GM19324 (cell line): ENCODE results near the gene NCR3LG1.
"Not testable (repeated sequence)": the region's sequence is repeated elsewhere in the genome, so short reads cannot be mapped to it uniquely, and the experiment has no call there.

Experiments used
- ATAC-seq: cut with Tn5 transposase; IDR thresholded peaks from one replicate; pipeline ENCODE4 v1.9.1; 2021; ENCODE audit warnings: mild to moderate bottlenecking, moderate library complexity; ENCODE audit not compliant: unreplicated experiment, low FRiP score

The NCR3LG1 gene

DNA sequence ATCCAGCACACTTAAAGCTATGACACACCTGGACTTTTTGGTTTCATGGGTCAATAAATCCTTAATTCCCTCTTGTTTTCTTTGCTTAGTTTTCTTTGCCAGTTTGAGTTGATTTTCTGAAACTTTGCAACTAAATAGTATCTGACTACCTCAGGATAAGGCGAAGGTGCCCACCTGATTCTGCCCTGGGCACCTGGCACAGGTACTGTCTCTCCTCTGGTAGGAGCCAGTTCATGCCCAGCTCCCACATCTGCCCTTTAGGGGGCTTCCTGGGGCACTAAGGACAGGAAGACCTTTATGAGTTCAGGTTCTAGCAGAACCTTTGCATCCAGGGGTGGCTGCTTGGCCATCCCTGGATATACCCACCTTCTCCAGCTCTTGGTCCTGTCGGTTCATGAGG is 56.4 kb downstream of the NCR3LG1 start:
- no peak for ATAC-seq

DNA sequence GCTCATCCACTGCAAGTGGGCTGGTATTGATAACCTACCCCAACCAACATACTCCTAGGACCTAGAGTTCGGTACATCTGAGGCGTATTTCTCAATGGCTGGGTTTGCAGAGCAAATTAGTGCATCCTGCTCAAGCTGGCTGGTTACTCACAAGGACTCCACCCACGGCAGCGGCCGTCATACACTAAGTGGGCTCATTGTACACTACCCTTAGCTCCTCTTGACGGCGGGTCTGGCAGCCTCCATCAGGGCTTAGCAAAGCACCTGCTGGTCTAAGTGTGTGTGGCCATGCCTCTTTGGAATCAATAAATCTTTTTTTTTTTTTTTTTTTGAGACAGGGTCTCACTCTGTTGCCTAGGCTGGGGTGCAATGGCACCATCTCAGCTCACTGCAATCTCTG is 57.0 kb downstream of the NCR3LG1 start:
- no peak for ATAC-seq

DNA sequence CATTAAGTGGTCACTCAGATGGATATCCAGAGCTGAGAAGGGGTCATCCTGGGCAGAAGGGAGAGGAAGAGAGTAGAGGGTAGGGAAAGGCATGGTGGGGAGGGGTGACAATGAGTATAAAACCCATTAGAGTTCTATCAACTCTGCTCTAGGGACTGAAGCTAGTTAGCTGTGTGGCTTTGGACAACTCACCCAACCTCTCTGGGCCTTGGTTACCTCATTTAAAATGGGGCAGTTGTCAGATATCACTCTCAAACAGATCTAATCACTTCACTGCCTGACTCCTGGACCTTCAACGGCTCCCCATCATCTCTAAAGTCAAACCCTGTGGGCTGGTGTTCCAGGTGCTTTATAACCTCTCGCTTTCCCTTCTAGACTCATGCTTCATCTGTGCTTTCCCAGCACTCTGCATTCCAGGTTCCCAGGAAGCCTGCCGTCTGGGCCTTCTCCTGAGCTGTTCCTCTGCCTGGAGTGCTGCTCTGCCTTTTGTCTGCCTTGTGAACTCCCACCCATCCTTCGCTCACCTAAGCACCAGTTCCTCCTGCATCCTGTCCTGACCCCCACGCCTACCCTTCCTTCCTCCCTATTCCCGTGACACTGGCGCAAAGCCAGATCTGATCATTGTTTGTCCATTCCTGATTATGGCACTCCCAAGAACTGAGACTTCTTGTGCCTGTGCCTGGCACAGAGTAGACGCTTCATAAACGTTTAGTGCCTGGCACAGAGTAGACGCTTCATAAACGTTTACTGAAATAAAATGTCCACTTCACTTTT is 59.2 kb downstream of the NCR3LG1 start:
- no peak for ATAC-seq

DNA sequence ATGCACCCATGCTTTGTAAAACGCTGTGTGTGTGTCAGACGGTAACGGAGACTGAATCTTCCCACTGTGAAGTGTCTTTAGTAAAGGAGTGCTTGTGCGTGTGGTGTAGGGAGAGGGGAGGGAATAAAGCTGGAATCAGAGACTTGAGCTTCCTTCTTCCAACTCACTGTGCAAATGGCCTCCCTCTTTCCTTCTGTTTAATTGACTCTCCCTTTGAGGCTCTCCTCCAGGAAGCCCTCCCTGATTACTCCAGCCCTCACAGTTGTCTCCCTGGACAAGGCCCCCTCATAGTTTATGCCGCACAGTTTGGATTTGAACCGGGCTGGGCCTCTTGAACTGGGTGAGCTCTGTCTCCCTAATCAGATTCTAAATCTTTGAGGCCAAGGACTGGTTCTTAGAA is 59.8 kb downstream of the NCR3LG1 start:
- ATAC-seq = no peak

DNA sequence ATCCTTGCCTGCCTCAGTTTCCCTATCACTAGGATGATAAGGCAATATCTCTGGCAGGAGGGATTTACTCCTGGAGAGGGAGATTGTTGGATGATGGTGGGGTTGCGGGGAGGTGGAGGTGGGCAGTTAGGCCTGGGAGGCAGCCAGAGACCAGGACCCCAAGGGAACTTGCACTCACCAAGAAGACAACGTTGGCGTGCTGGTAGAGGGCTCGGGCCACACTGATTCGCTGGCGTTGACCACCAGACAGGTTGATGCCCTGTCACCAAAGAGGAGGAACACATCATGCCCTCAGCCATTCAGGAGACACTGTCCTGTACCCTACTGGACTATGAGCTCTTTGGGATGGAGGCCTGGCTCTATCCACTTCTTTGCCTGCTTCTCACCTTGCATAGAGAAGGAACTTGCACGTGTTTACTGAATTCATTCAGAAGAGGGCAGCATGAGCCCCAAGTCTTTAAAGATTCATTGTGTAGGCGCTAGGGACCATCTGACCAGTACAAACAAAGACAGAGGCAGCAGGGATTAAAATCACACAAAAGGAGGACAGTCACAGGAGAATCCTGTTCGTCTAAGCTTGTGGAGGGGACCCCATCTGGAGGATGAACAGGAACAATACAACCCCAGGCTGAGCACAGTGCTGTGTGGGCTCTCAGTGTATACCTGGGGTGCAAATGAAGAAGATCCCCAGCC is 61.0 kb downstream of the NCR3LG1 start:
- no peak for ATAC-seq

- no peak for ATAC-seq
These were observed 62.1 kb downstream of the NCR3LG1 start for GRCh38 chr11:17413414-17414316.

GRCh38 chr11:17414317-17414737 is 62.7 kb downstream of the NCR3LG1 start:
- ATAC-seq = no peak

DNA sequence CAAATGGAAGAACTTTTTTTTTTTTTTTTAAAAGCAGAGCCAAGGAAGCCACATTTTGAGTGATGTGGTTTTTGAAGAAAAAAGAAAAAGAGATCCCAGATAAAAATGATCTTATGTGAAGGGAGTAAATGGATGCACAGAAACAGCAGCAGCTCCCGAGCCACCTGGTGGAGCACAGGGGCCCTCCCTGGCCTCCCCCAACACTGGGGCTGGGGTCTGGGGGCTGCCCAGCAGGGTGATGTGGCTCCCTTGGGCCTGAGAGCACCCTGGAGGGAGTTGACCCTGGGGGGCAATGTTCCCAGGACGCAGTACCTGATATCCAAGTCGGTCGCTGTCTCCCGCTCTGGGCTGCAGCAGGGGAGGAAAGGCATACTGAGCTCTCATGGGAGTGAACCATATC is 63.4 kb downstream of the NCR3LG1 start:
- no peak for ATAC-seq

- no peak for ATAC-seq
These were observed 64.0 kb downstream of the NCR3LG1 start for GRCh38 chr11:17415523-17416104.

- no peak for ATAC-seq
These were observed 64.9 kb downstream of the NCR3LG1 start for GRCh38 chr11:17416492-17416891.

- no peak for ATAC-seq
These were observed 67.0 kb downstream of the NCR3LG1 start for GRCh38 chr11:17418444-17419081.

DNA sequence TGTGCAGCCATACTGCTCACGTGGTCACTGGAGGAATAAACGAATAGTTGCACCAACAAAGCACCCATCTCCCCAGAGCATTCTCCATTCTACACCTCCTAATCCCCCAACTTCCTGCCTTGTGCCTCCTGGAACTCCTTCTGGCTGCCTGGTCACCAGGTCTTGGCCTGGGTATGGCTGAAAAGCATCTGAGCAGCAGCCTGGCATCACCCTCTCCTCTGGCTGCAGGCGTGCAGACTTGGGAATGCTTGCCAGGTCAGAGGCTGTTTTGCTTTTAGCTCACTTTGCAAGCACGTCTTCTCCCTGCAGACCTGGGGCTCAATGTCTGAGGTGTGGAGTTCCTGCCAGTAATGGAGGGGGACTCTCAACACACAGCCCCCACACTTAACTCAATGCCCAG is 70.2 kb downstream of the NCR3LG1 start:
- no peak for ATAC-seq

- ATAC-seq = no peak
These were observed 72.1 kb downstream of the NCR3LG1 start for GRCh38 chr11:17423533-17424310.

DNA sequence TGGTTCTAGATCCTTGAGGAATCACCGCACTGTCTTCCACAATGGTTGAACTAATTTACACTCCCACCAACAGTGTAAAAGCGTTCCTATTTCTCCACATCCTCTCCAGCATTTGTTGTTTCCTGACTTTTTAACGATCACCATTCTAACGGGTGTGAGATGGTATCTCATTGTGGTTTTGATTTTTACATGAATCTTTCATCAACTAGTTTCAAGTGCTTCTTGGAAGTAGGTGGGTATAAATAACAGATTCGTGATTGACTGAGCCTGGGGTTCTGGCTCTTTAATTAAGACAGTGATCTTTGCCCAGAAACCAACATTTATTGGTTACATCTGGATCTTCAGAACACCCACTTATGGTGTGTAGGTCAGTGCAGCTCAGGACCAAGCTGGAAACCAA is 74.6 kb downstream of the NCR3LG1 start:
- ATAC-seq = not testable (repeated sequence)
